CD4-positive, alpha-beta T cell treated with Interleukin-10 for 1 hour (primary cell): Measurements from ENCODE around the gene GTPBP1.

Source experiments
- DNase-seq: peaks from one replicate; pipeline ENCODE4 v3.0.0-alpha.2; 2020

The GTPBP1 gene

GRCh38 chr22:38742176-38742942 lies 36.6 kb downstream of the GTPBP1 start:
- no peak for DNase-seq

GRCh38 chr22:38744981-38745380 lies 39.2 kb downstream of the GTPBP1 start:
- no peak for DNase-seq

GRCh38 chr22:38745676-38746460 lies 40.1 kb downstream of the GTPBP1 start:
- DNase-seq: no peak

GRCh38 chr22:38748487-38749136 lies 42.9 kb downstream of the GTPBP1 start:
- DNase-seq: no peak

GRCh38 chr22:38750104-38750503 lies 44.4 kb downstream of the GTPBP1 start:
- DNase-seq: no peak

- no peak for DNase-seq
Observed at GRCh38 chr22:38750638-38751037, 44.9 kb downstream of the GTPBP1 start.

GRCh38 chr22:38751066-38751421 lies 45.3 kb downstream of the GTPBP1 start:
- no peak for DNase-seq

- peak; percentile 82 for DNase-seq
Observed at GRCh38 chr22:38751422-38752346, 45.9 kb downstream of the GTPBP1 start.

- DNase-seq: no peak
Observed at GRCh38 chr22:38753948-38754750, 48.4 kb downstream of the GTPBP1 start.

GRCh38 chr22:38754751-38755154 lies 49.0 kb downstream of the GTPBP1 start:
- peak; percentile 38 for DNase-seq

- DNase-seq: peak; percentile 55
Observed at GRCh38 chr22:38755155-38755910, 49.6 kb downstream of the GTPBP1 start.

GRCh38 chr22:38755911-38756532 lies 50.3 kb downstream of the GTPBP1 start, which contains the start of gene SUN2:
SUN2 (minus strand) TSS chr22:38755998; CDS start chr22:38752628, 3,370 bp downstream.
- peak; percentile 95 for DNase-seq

- no peak for DNase-seq
Observed at GRCh38 chr22:38756711-38757463, 51.1 kb downstream of the GTPBP1 start.

- no peak for DNase-seq
Observed at GRCh38 chr22:38757464-38757757, 51.7 kb downstream of the GTPBP1 start.

GRCh38 chr22:38758276-38758945 lies 52.7 kb downstream of the GTPBP1 start:
- DNase-seq: peak; percentile 58

GRCh38 chr22:38759005-38759404 lies 53.3 kb downstream of the GTPBP1 start:
- DNase-seq: no peak

GRCh38 chr22:38760477-38761201 lies 54.9 kb downstream of the GTPBP1 start:
- DNase-seq: no peak
